GM23338 (cell line): ENCODE results near the gene MXRA8.

Experiments used
- CREB1 ChIP-seq: fragments of 250-450 bp; sonication (Bioruptor Pico); IDR thresholded peaks from 2 replicates; pipeline ENCODE4 v1.5.0; 2020; ENCODE audit warnings: low read depth, mild to moderate bottlenecking, moderate library complexity
- EZH2 ChIP-seq: fragments of 200-600 bp; sonication (generic); IDR thresholded peaks from one replicate; pipeline ENCODE4 v1.8.0; 2017; ENCODE audit warnings: antibody characterized with exemption, mild to moderate bottlenecking, low read depth; ENCODE audit not compliant: unreplicated experiment
- POLR2AphosphoS5 ChIP-seq: IDR thresholded peaks from 2 replicates; pipeline ENCODE4 v1.6.1; 2016; ENCODE audit warnings: antibody characterized with exemption, low read depth
- TF ChIP-seq, protein P1 (sequence below), 2 experiments: fragments of 200-600 bp in 1 of 2; sonication (generic) in 1 of 2; conservative IDR thresholded peaks; 2 replicates each; pipeline versions ENCODE4 v1.5.1 to v1.6.1; 2016 to 2017; ENCODE audit warnings: antibody characterized with exemption in 2 of 2, low read depth in 2 of 2, mild to moderate bottlenecking in 2 of 2, moderate library complexity in 1 of 2

DNA sequence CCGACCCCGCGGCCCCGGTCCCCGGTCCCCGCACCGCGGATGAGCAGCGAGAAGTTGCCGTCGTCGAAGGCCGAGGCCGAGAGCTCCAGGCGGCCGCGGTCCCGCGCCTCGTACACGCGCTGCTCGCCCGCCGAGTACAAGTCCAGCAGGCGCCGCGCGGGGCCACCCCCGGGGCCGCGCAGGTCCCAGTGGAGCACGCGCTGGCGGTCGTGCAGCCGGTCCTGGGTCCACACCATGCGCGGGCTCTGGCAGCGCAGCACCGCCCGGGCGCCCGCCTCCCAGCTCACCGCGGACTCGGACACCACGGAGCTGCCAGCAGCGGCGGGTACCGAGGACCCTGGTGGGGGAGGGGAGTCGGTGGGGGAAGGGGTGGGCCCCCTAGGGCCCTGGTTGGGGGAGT, 2.9 kb downstream of the MXRA8 start:
- TF ChIP-seq POLR2AphosphoS5 (no peak), EZH2 (no peak), CREB1 (CRISPR knock-in tag) (no peak)
- TF ChIP-seq, protein P1, sequence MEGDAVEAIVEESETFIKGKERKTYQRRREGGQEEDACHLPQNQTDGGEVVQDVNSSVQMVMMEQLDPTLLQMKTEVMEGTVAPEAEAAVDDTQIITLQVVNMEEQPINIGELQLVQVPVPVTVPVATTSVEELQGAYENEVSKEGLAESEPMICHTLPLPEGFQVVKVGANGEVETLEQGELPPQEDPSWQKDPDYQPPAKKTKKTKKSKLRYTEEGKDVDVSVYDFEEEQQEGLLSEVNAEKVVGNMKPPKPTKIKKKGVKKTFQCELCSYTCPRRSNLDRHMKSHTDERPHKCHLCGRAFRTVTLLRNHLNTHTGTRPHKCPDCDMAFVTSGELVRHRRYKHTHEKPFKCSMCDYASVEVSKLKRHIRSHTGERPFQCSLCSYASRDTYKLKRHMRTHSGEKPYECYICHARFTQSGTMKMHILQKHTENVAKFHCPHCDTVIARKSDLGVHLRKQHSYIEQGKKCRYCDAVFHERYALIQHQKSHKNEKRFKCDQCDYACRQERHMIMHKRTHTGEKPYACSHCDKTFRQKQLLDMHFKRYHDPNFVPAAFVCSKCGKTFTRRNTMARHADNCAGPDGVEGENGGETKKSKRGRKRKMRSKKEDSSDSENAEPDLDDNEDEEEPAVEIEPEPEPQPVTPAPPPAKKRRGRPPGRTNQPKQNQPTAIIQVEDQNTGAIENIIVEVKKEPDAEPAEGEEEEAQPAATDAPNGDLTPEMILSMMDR (conservative IDR thresholded peaks at IDR 0.05; ENCODE audit: low read depth in 2 of 2) = no peak
